ENCODE results near the gene IMMP2L.

Gene IMMP2L

DNA sequence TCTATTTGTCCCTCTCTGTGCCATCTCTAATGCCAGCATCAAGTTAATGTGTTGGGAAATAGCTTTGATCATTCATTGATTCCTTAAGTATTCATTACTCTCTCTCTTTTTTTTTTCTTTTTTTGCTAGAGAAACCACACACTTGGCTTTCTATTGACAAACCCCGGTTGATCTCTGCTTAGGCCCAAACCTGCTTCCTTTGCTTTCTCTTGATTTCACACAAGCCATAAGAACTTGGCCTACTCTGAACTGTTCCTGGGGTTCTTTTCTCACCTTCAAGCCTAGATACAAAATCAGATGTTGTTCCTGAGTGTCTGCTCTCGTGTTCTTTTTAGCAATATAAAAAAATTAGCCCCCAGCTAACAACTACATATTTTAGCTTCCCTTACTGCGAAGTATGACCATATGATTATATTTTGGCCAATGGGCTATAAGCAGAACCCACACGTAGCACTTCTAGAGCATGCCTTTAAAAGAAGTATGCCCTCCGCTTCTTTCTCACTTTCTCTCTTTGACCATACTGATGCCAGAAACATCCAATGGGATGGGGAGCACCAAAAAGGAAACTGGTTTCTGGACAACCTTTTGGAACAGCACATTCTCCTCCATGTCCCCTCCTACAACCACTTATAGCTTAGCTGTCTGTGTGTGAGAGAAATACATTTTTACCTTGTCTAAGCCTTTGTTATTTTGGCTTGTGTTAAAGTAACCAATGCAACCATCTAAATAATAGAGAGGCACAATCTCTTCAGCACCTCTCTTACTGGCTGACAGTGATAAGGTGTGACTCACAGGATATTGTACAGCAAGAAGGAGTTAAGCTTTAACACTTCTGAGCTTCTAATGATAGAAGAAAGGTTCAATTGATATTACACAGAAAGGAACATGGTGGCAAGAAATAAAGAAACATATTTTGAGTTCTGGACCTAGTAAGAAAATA, 568.0 kb downstream of the IMMP2L start:
- no peak for DNase-seq (ENCODE audit: low read depth in 1 of 2, low spot score in 1 of 2)
- in situ Hi-C loops (cut with HindIII; ENCODE audit: low pct_unique_long_range_greater_than_20kb, low sequenced_read_pairs): no loop called here
- TF ChIP-seq JUND (IDR thresholded peaks at IDR 0.05; ENCODE audit: low read depth): no peak

GRCh38 chr7:110988890-110989501, 573.3 kb downstream of the IMMP2L start:
- TF ChIP-seq JUND (IDR thresholded peaks at IDR 0.05; ENCODE audit: low read depth): no peak
- no peak for DNase-seq (ENCODE audit: low read depth in 1 of 2, low spot score in 1 of 2)

GRCh38 chr7:110988348-110988747, 573.9 kb downstream of the IMMP2L start:
- in situ Hi-C loops (cut with HindIII; ENCODE audit: low pct_unique_long_range_greater_than_20kb, low sequenced_read_pairs): no loop called here

More at GRCh38 chr7:110988890-110989501, 573.3 kb downstream of the IMMP2L start:
- in situ Hi-C loops (cut with HindIII; ENCODE audit: low pct_unique_long_range_greater_than_20kb, low sequenced_read_pairs): no loop called here

GRCh38 chr7:110987127-110987693, 575.1 kb downstream of the IMMP2L start:
- in situ Hi-C loops (cut with HindIII; ENCODE audit: low pct_unique_long_range_greater_than_20kb, low sequenced_read_pairs): no loop called here
- DNase-seq (ENCODE audit: low read depth in 1 of 2, low spot score in 1 of 2): no peak
- TF ChIP-seq JUND (IDR thresholded peaks at IDR 0.05; ENCODE audit: low read depth): no peak

More at GRCh38 chr7:110988348-110988747, 573.9 kb downstream of the IMMP2L start:
- no peak for TF ChIP-seq JUND (IDR thresholded peaks at IDR 0.05; ENCODE audit: low read depth)
- DNase-seq (ENCODE audit: low read depth in 1 of 2, low spot score in 1 of 2): no peak

- no peak for TF ChIP-seq JUND (IDR thresholded peaks at IDR 0.05; ENCODE audit: low read depth)
These were observed 578.4 kb downstream of the IMMP2L start for GRCh38 chr7:110983822-110984456.

GRCh38 chr7:110977127-110977737, 585.1 kb downstream of the IMMP2L start:
- TF ChIP-seq JUND (IDR thresholded peaks at IDR 0.05; ENCODE audit: low read depth): no peak
- no peak for DNase-seq (ENCODE audit: low read depth in 1 of 2, low spot score in 1 of 2)
- in situ Hi-C loops (cut with HindIII; ENCODE audit: low pct_unique_long_range_greater_than_20kb, low sequenced_read_pairs): no loop called here

More at GRCh38 chr7:110983822-110984456, 578.4 kb downstream of the IMMP2L start:
- no peak for DNase-seq (ENCODE audit: low read depth in 1 of 2, low spot score in 1 of 2)
- in situ Hi-C loops (cut with HindIII; ENCODE audit: low pct_unique_long_range_greater_than_20kb, low sequenced_read_pairs): no loop called here

DNA sequence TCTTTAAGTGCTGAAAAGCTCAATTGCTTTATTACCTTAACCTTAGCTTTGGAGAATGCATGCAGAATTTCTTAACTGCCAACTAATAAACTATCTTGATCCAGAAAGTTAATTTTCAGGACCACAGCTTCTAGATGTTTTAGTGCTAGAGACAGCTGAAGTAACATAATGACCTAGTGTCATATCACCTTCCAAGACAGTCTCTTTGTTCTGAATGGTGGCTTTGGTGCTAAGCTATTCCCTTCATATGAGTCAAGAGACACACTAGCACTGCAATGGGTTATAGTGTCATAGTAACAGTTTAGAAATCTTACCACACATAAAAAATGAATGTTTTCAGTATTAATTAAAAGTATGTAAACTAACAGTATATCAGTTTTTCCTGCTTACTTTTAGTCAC, 586.8 kb downstream of the IMMP2L start:
- DNase-seq (ENCODE audit: low read depth in 1 of 2, low spot score in 1 of 2): no peak
- TF ChIP-seq JUND (IDR thresholded peaks at IDR 0.05; ENCODE audit: low read depth): no peak
- in situ Hi-C loops (cut with HindIII; ENCODE audit: low pct_unique_long_range_greater_than_20kb, low sequenced_read_pairs): no loop called here

DNA sequence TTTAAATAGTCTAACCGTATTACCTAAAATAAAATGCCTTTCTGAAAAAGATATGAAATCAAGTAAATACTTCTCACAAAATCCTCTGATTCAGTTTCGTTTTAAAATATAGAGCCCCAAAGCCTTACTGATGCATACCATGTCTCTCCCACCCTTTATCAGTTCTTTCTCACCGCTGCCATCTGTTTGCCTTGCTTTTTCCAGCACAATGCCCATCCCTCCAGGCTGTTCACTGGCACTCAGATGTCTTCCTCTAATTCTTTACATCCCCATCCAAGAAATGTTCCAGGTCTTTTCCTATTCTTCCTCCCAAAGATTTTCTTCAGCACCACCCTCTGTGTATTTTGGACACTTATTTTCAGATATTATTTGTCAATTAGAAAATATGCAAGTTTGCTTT, 587.9 kb downstream of the IMMP2L start:
- DNase-seq (ENCODE audit: low read depth in 1 of 2, low spot score in 1 of 2): no peak
- TF ChIP-seq JUND (IDR thresholded peaks at IDR 0.05; ENCODE audit: low read depth): no peak

GRCh38 chr7:110973196-110973990, 588.9 kb downstream of the IMMP2L start:
- DNase-seq (ENCODE audit: low read depth in 1 of 2, low spot score in 1 of 2): no peak
- TF ChIP-seq JUND (IDR thresholded peaks at IDR 0.05; ENCODE audit: low read depth): no peak
- in situ Hi-C loops (cut with HindIII; ENCODE audit: low pct_unique_long_range_greater_than_20kb, low sequenced_read_pairs): no loop called here

More for the DNA sequence above, 587.9 kb downstream of the IMMP2L start:
- in situ Hi-C loops (cut with HindIII; ENCODE audit: low pct_unique_long_range_greater_than_20kb, low sequenced_read_pairs): no loop called here

- DNase-seq (ENCODE audit: low read depth in 1 of 2, low spot score in 1 of 2): no peak
- TF ChIP-seq JUND (IDR thresholded peaks at IDR 0.05; ENCODE audit: low read depth): no peak
- in situ Hi-C loops (cut with HindIII; ENCODE audit: low pct_unique_long_range_greater_than_20kb, low sequenced_read_pairs): no loop called here
These were observed 597.5 kb downstream of the IMMP2L start for GRCh38 chr7:110964775-110965174.

DNA sequence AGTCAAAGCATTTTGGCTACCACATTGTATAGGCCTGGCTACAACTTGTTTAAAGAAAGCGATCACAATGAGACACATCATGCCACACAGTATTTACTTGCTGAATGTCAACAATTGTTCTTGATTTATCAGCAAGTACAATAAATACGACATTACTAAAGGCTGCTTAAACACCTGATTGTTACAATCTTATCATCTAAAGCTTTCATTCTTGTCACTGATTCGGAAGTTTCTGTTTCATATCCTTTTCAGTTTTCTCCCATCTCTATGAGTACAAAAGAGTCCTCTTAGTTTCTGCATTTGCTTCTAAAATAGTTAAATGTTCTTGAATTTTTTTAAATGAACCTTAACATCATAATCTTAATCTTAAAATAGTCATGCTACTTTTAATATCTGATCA, 599.5 kb downstream of the IMMP2L start:
- DNase-seq (ENCODE audit: low read depth in 1 of 2, low spot score in 1 of 2): no peak
- in situ Hi-C loops (cut with HindIII; ENCODE audit: low pct_unique_long_range_greater_than_20kb, low sequenced_read_pairs): no loop called here
- no peak for TF ChIP-seq JUND (IDR thresholded peaks at IDR 0.05; ENCODE audit: low read depth)
